GM18519 (cell line): Measurements from ENCODE around the gene SCN8A.
"Not testable (repeated sequence)": the region's sequence is repeated elsewhere in the genome, so short reads cannot be mapped to it uniquely, and the experiment has no call there.

Source experiments
- ATAC-seq: cut with Tn5 transposase; IDR thresholded peaks from one replicate; pipeline ENCODE4 v1.9.1; 2021; ENCODE audit warnings: mild to moderate bottlenecking, moderate library complexity; ENCODE audit not compliant: unreplicated experiment, low FRiP score

The SCN8A gene

DNA sequence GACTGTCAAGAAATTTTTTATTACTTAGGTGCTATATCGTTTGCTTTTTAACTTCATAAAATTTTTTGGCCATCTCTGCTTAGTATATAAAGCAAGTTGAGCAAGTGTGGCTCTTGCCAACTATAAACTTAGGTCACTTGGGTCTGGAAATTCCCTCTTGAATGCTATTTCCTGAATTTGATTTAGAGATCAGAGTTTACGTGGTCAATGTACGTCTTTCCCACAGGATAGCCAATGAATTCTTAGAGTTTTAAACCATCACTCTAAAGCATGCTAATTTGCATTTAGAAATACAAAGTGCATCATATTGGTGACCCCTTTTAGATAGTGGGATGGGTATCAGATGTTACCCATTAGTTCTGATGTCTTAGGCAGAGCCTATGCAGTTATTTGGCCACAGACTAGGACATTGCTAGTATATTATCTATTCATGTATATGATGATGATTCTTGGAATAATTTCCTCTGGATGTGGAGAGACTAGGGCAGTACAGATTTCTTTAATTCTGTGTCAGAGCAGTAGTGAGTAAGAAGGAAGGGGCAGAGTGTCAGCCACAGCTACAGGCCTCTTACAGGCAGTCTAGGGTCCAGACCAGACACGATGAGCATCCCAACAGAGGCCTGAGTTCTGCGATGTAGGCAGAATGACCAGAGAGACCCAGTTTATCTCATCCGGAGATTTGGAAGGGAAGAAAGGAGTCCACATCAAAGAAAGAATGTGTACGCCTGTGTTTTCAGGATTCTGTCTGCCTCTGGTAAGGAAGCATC is 30.3 kb downstream of the SCN8A start:
- ATAC-seq = no peak

DNA sequence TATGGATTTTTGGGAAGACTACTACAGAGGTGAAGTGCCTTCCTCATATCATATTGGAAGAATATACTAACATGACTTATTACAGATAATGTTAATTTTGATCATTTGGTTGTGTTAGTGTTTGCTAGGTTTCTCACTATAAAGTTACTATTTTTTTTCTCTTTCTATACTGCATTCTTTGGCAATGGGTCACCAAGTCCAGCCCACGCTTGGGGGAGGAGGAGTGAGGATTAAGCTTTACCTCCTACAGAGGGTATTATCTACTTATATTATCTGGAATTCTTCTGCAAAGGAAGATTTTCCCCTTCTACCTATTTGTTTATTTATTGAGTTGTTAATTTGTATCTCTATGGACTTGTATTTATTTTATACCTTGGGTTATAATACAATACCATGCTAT is 31.5 kb downstream of the SCN8A start:
- no peak for ATAC-seq

DNA sequence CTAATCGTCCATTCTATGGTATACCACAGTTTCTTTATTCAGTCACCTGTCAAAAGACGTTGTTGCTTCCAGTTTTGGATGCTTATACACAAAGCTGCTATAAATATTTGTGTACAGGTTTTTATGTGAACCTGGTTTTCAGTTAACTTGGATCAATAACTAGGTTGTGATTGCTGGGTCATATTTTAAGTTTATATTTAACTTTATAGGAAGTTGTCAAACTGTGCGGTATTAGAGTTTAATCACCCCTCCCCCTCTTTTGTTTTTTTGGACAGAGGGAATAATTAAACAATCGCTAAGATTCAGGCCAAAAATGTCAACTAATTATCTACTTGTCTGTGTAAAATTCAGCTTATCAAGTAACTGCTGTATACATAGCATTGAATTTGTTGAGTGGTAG is 34.3 kb downstream of the SCN8A start:
- no peak for ATAC-seq

GRCh38 chr12:51626115-51626514 is 35.1 kb downstream of the SCN8A start:
- ATAC-seq = no peak

GRCh38 chr12:51626629-51627028 is 35.6 kb downstream of the SCN8A start:
- no peak for ATAC-seq

- no peak for ATAC-seq
Observed at GRCh38 chr12:51630256-51630880, 39.3 kb downstream of the SCN8A start.

GRCh38 chr12:51630986-51631385 is 40.0 kb downstream of the SCN8A start:
- ATAC-seq = no peak

DNA sequence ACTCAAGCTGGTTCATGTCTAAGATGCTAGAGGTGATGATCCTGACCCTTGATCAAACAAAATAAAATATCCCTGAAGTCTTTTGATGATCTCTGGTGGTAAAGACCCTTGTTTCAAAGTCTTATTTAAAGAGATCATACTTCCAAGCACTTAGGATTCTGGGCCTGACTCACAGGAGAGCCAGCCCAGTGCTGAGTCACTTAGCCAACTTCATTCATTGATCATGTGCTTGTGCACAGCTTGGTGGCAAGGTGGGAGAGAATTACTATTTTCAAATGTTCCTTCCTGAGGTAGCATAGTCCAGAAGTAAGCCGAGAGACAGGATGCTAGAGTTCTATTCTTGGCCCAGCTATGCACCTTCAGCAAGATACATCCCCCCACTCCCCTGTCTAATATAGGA is 40.6 kb downstream of the SCN8A start:
- no peak for ATAC-seq

GRCh38 chr12:51632623-51633022 is 41.6 kb downstream of the SCN8A start:
- no peak for ATAC-seq

DNA sequence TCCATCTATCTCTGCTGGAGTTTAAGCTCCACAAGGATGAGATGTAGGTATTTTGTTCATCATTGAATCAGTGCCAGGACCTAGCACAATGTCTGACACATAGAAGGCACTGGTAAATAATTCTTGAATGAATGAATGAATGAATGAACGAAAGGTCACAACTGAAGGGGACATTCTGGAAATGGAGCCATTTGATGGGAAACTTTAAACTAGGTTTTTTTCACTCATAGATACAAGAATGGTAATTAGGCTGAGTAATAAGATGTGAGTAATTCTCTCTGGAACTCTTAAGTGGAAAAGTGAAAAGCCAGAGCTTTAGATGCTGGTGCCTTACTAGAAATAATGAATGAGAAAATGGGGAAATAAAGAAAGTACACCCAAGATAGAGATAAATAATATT is 44.3 kb downstream of the SCN8A start:
- ATAC-seq = no peak

DNA sequence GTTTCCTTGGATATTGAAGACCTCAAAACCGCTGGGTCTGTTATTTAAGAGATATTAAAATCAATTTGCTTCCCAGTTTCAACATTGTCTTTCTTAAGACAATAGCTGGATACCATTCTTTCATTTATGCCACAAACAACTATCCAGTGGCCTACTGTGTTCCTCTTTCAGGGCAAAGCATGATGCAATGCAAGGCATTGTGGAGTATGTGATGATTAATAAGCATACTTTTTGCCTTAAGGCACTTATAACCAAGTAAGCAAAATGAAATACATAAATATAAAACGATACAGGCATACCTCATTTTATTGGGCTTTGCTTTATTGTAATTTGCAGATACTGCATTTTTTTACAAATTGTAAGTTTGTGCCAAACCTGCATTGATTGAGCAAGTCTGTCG is 45.5 kb downstream of the SCN8A start:
- ATAC-seq = no peak

GRCh38 chr12:51636986-51637385 is 46.0 kb downstream of the SCN8A start:
- no peak for ATAC-seq

DNA sequence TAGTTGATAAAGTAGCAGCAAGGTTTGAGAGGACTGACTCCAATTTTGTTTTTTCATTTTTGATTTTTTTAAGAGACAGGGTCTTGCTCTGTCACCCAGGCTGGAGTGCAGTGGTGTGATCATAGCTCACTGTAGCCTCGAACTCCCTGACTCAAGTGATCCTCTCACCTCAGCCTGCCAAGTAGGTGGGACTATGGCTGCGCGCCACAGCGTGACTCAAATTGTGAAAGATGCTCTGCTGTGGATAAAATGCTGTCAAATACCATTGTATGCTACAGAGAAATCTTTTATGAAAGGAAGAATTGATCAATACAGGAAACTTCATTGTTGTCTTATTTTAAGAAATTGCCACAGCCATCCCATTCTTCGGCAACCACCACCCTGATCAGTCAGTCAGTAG is 48.3 kb downstream of the SCN8A start:
- ATAC-seq = no peak

DNA sequence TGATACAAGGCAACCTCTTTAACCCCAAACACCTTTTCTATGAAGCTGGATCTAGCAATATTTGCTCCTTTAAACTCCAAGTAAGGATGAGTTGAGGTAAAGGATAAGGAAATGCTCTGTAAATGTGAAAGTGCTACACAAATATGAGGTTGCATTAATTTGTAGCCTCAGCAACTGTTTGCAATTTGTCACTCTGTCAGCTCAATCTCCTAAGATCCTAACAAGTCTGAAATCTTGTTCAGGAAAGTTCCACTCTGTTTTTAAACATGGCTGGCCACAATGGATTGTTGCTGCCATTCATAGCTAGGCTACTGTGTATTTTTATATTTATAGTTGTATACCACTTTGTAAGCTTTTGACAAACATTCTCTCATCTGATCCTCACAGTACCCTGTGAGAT is 51.3 kb downstream of the SCN8A start:
- no peak for ATAC-seq

DNA sequence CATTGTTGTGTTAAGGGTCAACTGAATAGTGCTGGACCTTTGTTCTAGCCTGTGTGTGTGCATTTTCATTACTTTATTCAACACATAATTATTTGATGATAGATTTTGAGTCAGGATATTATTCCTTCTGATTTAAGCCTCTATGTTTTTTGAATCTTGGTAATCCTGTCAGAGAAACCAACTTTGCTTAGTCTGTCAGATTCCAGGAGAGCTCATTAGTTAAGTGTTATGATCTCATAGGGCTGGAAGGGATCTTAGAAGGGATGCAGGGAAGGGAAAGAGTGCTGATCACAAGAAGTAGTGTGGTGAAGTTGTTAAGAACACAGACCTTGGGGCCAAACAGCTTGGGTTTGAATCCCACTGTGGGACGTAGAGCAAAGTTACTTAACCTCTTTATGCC is 52.9 kb downstream of the SCN8A start:
- no peak for ATAC-seq

GRCh38 chr12:51644691-51645090 is 53.7 kb downstream of the SCN8A start:
- ATAC-seq = not testable (repeated sequence)

GRCh38 chr12:51645961-51646360 is 54.9 kb downstream of the SCN8A start:
- ATAC-seq = no peak

- no peak for ATAC-seq
Observed at GRCh38 chr12:51647647-51648046, 56.6 kb downstream of the SCN8A start.

DNA sequence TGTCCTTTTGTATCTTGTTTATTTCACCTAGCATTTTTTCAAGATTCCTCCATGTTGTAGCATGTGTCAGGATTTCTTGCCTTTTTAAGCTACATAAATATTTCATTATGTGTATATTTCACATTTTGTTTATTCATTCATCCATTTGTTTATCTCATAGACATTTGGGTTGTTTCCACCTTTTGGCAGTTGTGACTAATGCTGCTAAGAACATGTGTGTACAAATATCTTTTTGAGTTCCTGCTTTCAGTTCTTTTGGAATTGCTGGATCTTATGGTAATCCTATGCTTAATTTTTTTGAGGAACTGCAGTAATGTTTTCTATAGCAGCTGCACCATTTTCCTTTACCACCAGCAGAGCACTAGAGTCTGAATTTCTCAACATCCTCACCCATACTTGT is 62.4 kb downstream of the SCN8A start:
- ATAC-seq = no peak

GRCh38 chr12:51661199-51661598 is 70.2 kb downstream of the SCN8A start:
- ATAC-seq = no peak

- ATAC-seq = no peak
Observed at GRCh38 chr12:51661836-51662235, 70.8 kb downstream of the SCN8A start.

DNA sequence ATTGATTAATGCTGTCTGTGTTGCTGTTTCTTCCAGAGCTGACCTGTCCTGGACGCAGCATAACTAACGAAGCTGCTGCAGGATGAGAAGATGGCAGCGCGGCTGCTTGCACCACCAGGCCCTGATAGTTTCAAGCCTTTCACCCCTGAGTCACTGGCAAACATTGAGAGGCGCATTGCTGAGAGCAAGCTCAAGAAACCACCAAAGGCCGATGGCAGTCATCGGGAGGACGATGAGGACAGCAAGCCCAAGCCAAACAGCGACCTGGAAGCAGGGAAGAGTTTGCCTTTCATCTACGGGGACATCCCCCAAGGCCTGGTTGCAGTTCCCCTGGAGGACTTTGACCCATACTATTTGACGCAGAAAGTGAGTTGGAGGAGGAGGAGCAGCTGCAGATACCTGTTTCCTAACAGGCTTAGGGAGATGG is 71.7 kb downstream of the SCN8A start:
- ATAC-seq = no peak
